ENCODE data around the gene MED15. TPM values are rescaled to one million over a fixed set of nuclear protein-coding genes. Genes with fewer than 3 reads are reported as not detected.
"Not testable (repeated sequence)": the region's sequence is repeated elsewhere in the genome, so short reads cannot be mapped to it uniquely, and the experiment has no call there.

The MED15 gene
- total RNA-seq, 1 donor from 2014 or later = 149 TPM

- intact Hi-C loops (cut with micrococcal nuclease) = no loop called here
Measured at GRCh38 chr22:20479612-20480196, 27.7 kb upstream of the MED15 start.

- intact Hi-C loops (cut with micrococcal nuclease) = not testable (repeated sequence)
Measured at GRCh38 chr22:20483143-20483506, 24.3 kb upstream of the MED15 start.

- intact Hi-C loops (cut with micrococcal nuclease) = no loop called here
Measured at GRCh38 chr22:20483771-20484170, 23.6 kb upstream of the MED15 start.

GRCh38 chr22:20484948-20485683, 22.3 kb upstream of the MED15 start:
- intact Hi-C loops (cut with micrococcal nuclease) = no loop called here

- intact Hi-C loops (cut with micrococcal nuclease) = no loop called here
Measured at GRCh38 chr22:20486229-20486628, 21.2 kb upstream of the MED15 start.

- intact Hi-C loops (cut with micrococcal nuclease) = no loop called here
Measured at GRCh38 chr22:20487715-20488114, 19.7 kb upstream of the MED15 start.

- intact Hi-C loops (cut with micrococcal nuclease) = no loop called here
Measured at GRCh38 chr22:20488946-20489345, 18.5 kb upstream of the MED15 start.

- intact Hi-C loops (cut with micrococcal nuclease) = loop anchor here (10.0 kb wide), 1 partner anchor 214 kb away; no protein-coding TSS in a partner anchor
Measured at GRCh38 chr22:20490183-20490940, 17.0 kb upstream of the MED15 start.

GRCh38 chr22:20490941-20491307, 16.5 kb upstream of the MED15 start:
- intact Hi-C loops (cut with micrococcal nuclease) = loop anchor here (10.0 kb wide), 1 partner anchor 214 kb away; no protein-coding TSS in a partner anchor

GRCh38 chr22:20491346-20491745, 16.1 kb upstream of the MED15 start:
- intact Hi-C loops (cut with micrococcal nuclease) = loop anchor here (10.0 kb wide), 1 partner anchor 213 kb away; no protein-coding TSS in a partner anchor

GRCh38 chr22:20494978-20495860, 12.2 kb upstream of the MED15 start, which contains the start of gene KLHL22:
Gene KLHL22 (minus strand): TSS chr22:20495795. CDS start chr22:20489211, 6,584 bp downstream.
- intact Hi-C loops (cut with micrococcal nuclease) = loop anchor here (10.0 kb wide), 1 partner anchor 210 kb away; no protein-coding TSS in a partner anchor

GRCh38 chr22:20495861-20496681, 11.3 kb upstream of the MED15 start:
- intact Hi-C loops (cut with micrococcal nuclease) = loop anchor here (1.0 to 10.0 kb wide), 5 partner anchors 21 to 209 kb away; no protein-coding TSS in a partner anchor

GRCh38 chr22:20497426-20497825, 10.0 kb upstream of the MED15 start:
- intact Hi-C loops (cut with micrococcal nuclease) = loop anchor here (10.0 kb wide), 1 partner anchor 207 kb away; no protein-coding TSS in a partner anchor

- intact Hi-C loops (cut with micrococcal nuclease) = loop anchor here (10.0 kb wide), 1 partner anchor 206 kb away; no protein-coding TSS in a partner anchor
Measured at GRCh38 chr22:20498913-20499312, 8.5 kb upstream of the MED15 start.

GRCh38 chr22:20499769-20500168, 7.6 kb upstream of the MED15 start:
- intact Hi-C loops (cut with micrococcal nuclease) = loop anchor here (10.0 kb wide), 2 partner anchors 175 to 205 kb away; partner anchors contain the start of gene DGCR6L

GRCh38 chr22:20503816-20504215, 3.6 kb upstream of the MED15 start:
- intact Hi-C loops (cut with micrococcal nuclease) = loop anchor here (10.0 kb wide), 1 partner anchor 179 kb away; the partner anchor contains the start of gene DGCR6L

GRCh38 chr22:20504293-20504922, 3.0 kb upstream of the MED15 start:
- intact Hi-C loops (cut with micrococcal nuclease) = loop anchor here (10.0 kb wide), 1 partner anchor 180 kb away; the partner anchor contains the start of gene DGCR6L

- intact Hi-C loops (cut with micrococcal nuclease) = loop anchor here (1.0 to 10.0 kb wide), 3 partner anchors 61 to 352 kb away; partner anchors contain the start of genes DGCR6L and PI4KA
Measured at GRCh38 chr22:20506543-20507252, 712 bp upstream of the MED15 start.
